ENCODE measurements around the gene LDAF1. TPM values are rescaled to one million over a fixed set of nuclear protein-coding genes. Genes with fewer than 3 reads are reported as not detected.
"Not testable (repeated sequence)": the region's sequence is repeated elsewhere in the genome, so short reads cannot be mapped to it uniquely, and the experiment has no call there.

LDAF1 gene
- total and polyA plus RNA-seq, 10 of the 15 experiments (the other 5 are each of a cell fraction or from before 2014, with no cell fraction given) = 4.6 to 21.4 (median 6.6) TPM

GRCh38 chr16:21158208-21159110 lies at the start of gene LDAF1 (continued):
- TF ChIP-seq, protein P1, sequence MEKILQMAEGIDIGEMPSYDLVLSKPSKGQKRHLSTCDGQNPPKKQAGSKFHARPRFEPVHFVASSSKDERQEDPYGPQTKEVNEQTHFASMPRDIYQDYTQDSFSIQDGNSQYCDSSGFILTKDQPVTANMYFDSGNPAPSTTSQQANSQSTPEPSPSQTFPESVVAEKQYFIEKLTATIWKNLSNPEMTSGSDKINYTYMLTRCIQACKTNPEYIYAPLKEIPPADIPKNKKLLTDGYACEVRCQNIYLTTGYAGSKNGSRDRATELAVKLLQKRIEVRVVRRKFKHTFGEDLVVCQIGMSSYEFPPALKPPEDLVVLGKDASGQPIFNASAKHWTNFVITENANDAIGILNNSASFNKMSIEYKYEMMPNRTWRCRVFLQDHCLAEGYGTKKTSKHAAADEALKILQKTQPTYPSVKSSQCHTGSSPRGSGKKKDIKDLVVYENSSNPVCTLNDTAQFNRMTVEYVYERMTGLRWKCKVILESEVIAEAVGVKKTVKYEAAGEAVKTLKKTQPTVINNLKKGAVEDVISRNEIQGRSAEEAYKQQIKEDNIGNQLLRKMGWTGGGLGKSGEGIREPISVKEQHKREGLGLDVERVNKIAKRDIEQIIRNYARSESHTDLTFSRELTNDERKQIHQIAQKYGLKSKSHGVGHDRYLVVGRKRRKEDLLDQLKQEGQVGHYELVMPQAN (conservative IDR thresholded peaks at IDR 0.05) = peak; percentile 67; the same call in 1 of the 2 replicates

GRCh38 chr16:21115551-21115950 lies 42.9 kb upstream of the LDAF1 start:
- H3K4me3 ChIP-seq; H4K20me1 ChIP-seq (ENCODE audit: control insufficient read depth, insufficient read depth); CTCF ChIA-PET; H3K9ac ChIP-seq (ENCODE audit: control insufficient read depth, insufficient read depth, low read length); H3K4me1 ChIP-seq (ENCODE audit: control insufficient read depth, insufficient read depth, low read length); DNase-seq (ENCODE audit: low read depth, low spot score); intact Hi-C loops (cut with micrococcal nuclease; ENCODE audit: unreplicated experiment); FAIRE-seq; H3K36me3 ChIP-seq (ENCODE audit: control insufficient read depth in 2 of 2, insufficient read depth in 2 of 2, low read length in 1 of 2); H3K27ac ChIP-seq (ENCODE audit: control insufficient read depth, insufficient read depth); H3K9me3 ChIP-seq (replicated peaks; ENCODE audit: control insufficient read depth, insufficient read depth, low read length); H2AFZ ChIP-seq (ENCODE audit: control insufficient read depth, low read depth, low read length); H3K4me2 ChIP-seq (ENCODE audit: control insufficient read depth, insufficient read depth); ATAC-seq; BruUV-seq (replicated peaks); H3K79me2 ChIP-seq (ENCODE audit: control insufficient read depth, insufficient read depth, low read length); H3K27me3 ChIP-seq (replicated peaks in 1 of 2; ENCODE audit: control insufficient read depth in 2 of 2, insufficient read depth in 2 of 2, low read length in 1 of 2); in situ Hi-C loops (cut with MboI); RAD21 ChIA-PET (ENCODE audit: unreplicated experiment); SMC1A ChIA-PET (ENCODE audit: uncharacterized antibody, unreplicated experiment): not testable (repeated sequence)
- POLR2A ChIA-PET = interaction anchor here (0.6 kb wide), 1 partner anchor 336 kb away, joined by 4 read pairs; no protein-coding TSS in a partner anchor
- WGBS (ENCODE audit: insufficient coverage, insufficient replicate concordance, low lambda C conversion rate, missing lambda C conversion rate) = 73% methylated on average over 4 of the region's 4 CpGs
